ENCODE measurements around the gene SELENOM.
A peak's percentile ranks its signal among the peaks of the same experiment; 100 is the strongest.
"Not testable (repeated sequence)": the region's sequence is repeated elsewhere in the genome, so short reads cannot be mapped to it uniquely, and the experiment has no call there.

SELENOM gene

GRCh38 chr22:31128156-31128555 lies 20.8 kb upstream of the SELENOM start:
- DNase-seq, result no peak

GRCh38 chr22:31127181-31127772 lies 19.9 kb upstream of the SELENOM start:
- no peak for DNase-seq

- no peak for DNase-seq
Measured at GRCh38 chr22:31126869-31127175, 19.5 kb upstream of the SELENOM start.

GRCh38 chr22:31126128-31126868 lies 18.9 kb upstream of the SELENOM start:
- DNase-seq, result no peak

GRCh38 chr22:31125521-31126117 lies 18.3 kb upstream of the SELENOM start:
- no peak for DNase-seq

- no peak for DNase-seq
Measured at GRCh38 chr22:31124811-31125465, 17.6 kb upstream of the SELENOM start.

- DNase-seq, result no peak
Measured at GRCh38 chr22:31124290-31124689, 16.9 kb upstream of the SELENOM start.

GRCh38 chr22:31123292-31123602 lies 15.9 kb upstream of the SELENOM start:
- no peak for DNase-seq

GRCh38 chr22:31122532-31123291 lies 15.3 kb upstream of the SELENOM start, which contains the start of gene INPP5J:
Gene INPP5J (plus strand): TSS chr22:31122966. CDS start chr22:31123015, 49 bp downstream.
- DNase-seq, result peak; percentile 35

- no peak for DNase-seq
Measured at GRCh38 chr22:31122196-31122531, 14.8 kb upstream of the SELENOM start.

- no peak for DNase-seq
Measured at GRCh38 chr22:31121403-31121802, 14.0 kb upstream of the SELENOM start.

GRCh38 chr22:31120642-31121041 lies 13.3 kb upstream of the SELENOM start:
- DNase-seq, result no peak

GRCh38 chr22:31120230-31120629 lies 12.9 kb upstream of the SELENOM start:
- DNase-seq, result no peak

- DNase-seq, result no peak
Measured at GRCh38 chr22:31119026-31119717, 11.8 kb upstream of the SELENOM start.

GRCh38 chr22:31118046-31118820 lies 10.9 kb upstream of the SELENOM start:
- no peak for DNase-seq

GRCh38 chr22:31112547-31113091 lies 5.3 kb upstream of the SELENOM start:
- not testable (repeated sequence) for DNase-seq

- no peak for DNase-seq
Measured at GRCh38 chr22:31107894-31108218, 488 bp upstream of the SELENOM start.

- no peak for DNase-seq
Measured at GRCh38 chr22:31106731-31107177, 614 bp downstream of the SELENOM start.

GRCh38 chr22:31106001-31106571 lies 1.3 kb downstream of the SELENOM start:
- DNase-seq, result no peak

GRCh38 chr22:31105282-31105929 lies 2.0 kb downstream of the SELENOM start:
- no peak for DNase-seq

- DNase-seq, result no peak
Measured at GRCh38 chr22:31104869-31105268, 2.5 kb downstream of the SELENOM start.
